Measurements from ENCODE around the gene MRPL37. TPM values are rescaled to one million over a fixed set of nuclear protein-coding genes. Genes with fewer than 3 reads are reported as not detected.

MRPL37 gene
- total RNA-seq, 2 experiments from 2014 or later: 24.0 to 24.4 TPM

- POLR2A ChIA-PET: no interaction called here
- H3K4me1 Mint-ChIP-seq (ENCODE audit: low read depth): peaks cover 13% of the 10 kb centered on the region
- H3K9me3 Mint-ChIP-seq: no peaks in the 10 kb centered on the region
- H3K27me3 ChIP-seq (ENCODE audit: control insufficient read depth in 1 of 2, insufficient read depth in 2 of 2, low read length in 2 of 2): no peaks in the 10 kb centered on the region
- CTCF ChIA-PET: no interaction called here
- ATAC-seq (ENCODE audit: poor library complexity) (no peak), DNase-seq (no peak)
- H3K4me1 ChIP-seq (ENCODE audit: insufficient read depth, low read length): peaks cover 7% of the 10 kb centered on the region
- TF ChIP-seq, protein P1, sequence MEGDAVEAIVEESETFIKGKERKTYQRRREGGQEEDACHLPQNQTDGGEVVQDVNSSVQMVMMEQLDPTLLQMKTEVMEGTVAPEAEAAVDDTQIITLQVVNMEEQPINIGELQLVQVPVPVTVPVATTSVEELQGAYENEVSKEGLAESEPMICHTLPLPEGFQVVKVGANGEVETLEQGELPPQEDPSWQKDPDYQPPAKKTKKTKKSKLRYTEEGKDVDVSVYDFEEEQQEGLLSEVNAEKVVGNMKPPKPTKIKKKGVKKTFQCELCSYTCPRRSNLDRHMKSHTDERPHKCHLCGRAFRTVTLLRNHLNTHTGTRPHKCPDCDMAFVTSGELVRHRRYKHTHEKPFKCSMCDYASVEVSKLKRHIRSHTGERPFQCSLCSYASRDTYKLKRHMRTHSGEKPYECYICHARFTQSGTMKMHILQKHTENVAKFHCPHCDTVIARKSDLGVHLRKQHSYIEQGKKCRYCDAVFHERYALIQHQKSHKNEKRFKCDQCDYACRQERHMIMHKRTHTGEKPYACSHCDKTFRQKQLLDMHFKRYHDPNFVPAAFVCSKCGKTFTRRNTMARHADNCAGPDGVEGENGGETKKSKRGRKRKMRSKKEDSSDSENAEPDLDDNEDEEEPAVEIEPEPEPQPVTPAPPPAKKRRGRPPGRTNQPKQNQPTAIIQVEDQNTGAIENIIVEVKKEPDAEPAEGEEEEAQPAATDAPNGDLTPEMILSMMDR (IDR thresholded peaks at IDR 0.05): no peak
- peaks cover 4% of the 10 kb centered on the region for H3K36me3 Mint-ChIP-seq (ENCODE audit: low read depth)
- H3K9me3 ChIP-seq (ENCODE audit: control insufficient read depth in 1 of 2, insufficient read depth in 1 of 2, low read length in 2 of 2): no peaks in the 10 kb centered on the region
- H3K4me3 ChIP-seq (ENCODE audit: low read length): no peak overlapping the region
- no peak overlapping the region for H3K27ac ChIP-seq (ENCODE audit: low read depth in 1 of 2, low read length in 2 of 2)
- no peak overlapping the region for H3K4me3 Mint-ChIP-seq
- intact Hi-C loops (cut with DNase I, micrococcal nuclease): no loop called here
- no peaks in the 10 kb centered on the region for H3K27me3 Mint-ChIP-seq
- no peak overlapping the region for H3K27ac Mint-ChIP-seq
- no peaks in the 10 kb centered on the region for H3K36me3 ChIP-seq (ENCODE audit: insufficient read depth, low read length)
Observed at GRCh38 chr1:54171606-54172005, 28.4 kb upstream of the MRPL37 start.

- Mint-ChIP-seq H3K9me3 (no peaks in the 10 kb centered on the region), H3K4me1 (ENCODE audit: low read depth) (peaks cover 13% of the 10 kb centered on the region), H3K27me3 (no peaks in the 10 kb centered on the region), H3K27ac (no peak overlapping the region), H3K4me3 (no peak overlapping the region), H3K36me3 (ENCODE audit: low read depth) (peaks cover 4% of the 10 kb centered on the region)
- Histone ChIP-seq H3K27me3 (ENCODE audit: control insufficient read depth in 1 of 2, insufficient read depth in 2 of 2, low read length in 2 of 2) (no peaks in the 10 kb centered on the region), H3K4me1 (ENCODE audit: insufficient read depth, low read length) (peaks cover 7% of the 10 kb centered on the region), H3K27ac (ENCODE audit: low read depth in 1 of 2, low read length in 2 of 2) (no peak overlapping the region), H3K9me3 (ENCODE audit: control insufficient read depth in 1 of 2, insufficient read depth in 1 of 2, low read length in 2 of 2) (no peaks in the 10 kb centered on the region), H3K36me3 (ENCODE audit: insufficient read depth, low read length) (peaks cover 4% of the 10 kb centered on the region), H3K4me3 (ENCODE audit: low read length) (no peak overlapping the region)
- TF ChIP-seq, protein P1 (IDR thresholded peaks at IDR 0.05): no peak
- ATAC-seq (ENCODE audit: poor library complexity) (no peak), DNase-seq (no peak)
- POLR2A ChIA-PET: no interaction called here
- intact Hi-C loops (cut with DNase I, micrococcal nuclease): no loop called here
- CTCF ChIA-PET: no interaction called here
Observed at GRCh38 chr1:54172614-54173599, 27.1 kb upstream of the MRPL37 start.

- Histone ChIP-seq H3K36me3 (ENCODE audit: insufficient read depth, low read length) (peaks cover 6% of the 10 kb centered on the region), H3K27me3 (ENCODE audit: control insufficient read depth in 1 of 2, insufficient read depth in 2 of 2, low read length in 2 of 2) (no peaks in the 10 kb centered on the region), H3K4me3 (ENCODE audit: low read length) (no peak overlapping the region), H3K4me1 (ENCODE audit: insufficient read depth, low read length) (peaks cover 7% of the 10 kb centered on the region), H3K27ac (ENCODE audit: low read depth in 1 of 2, low read length in 2 of 2) (no peak overlapping the region), H3K9me3 (ENCODE audit: control insufficient read depth in 1 of 2, insufficient read depth in 1 of 2, low read length in 2 of 2) (no peaks in the 10 kb centered on the region)
- CTCF ChIA-PET: no interaction called here
- peaks cover 10% of the 10 kb centered on the region for H3K36me3 Mint-ChIP-seq (ENCODE audit: low read depth)
- no peak for ATAC-seq (ENCODE audit: poor library complexity)
- no peaks in the 10 kb centered on the region for H3K9me3 Mint-ChIP-seq
- TF ChIP-seq, protein P1 (IDR thresholded peaks at IDR 0.05): no peak
- POLR2A ChIA-PET: no interaction called here
- H3K27me3 Mint-ChIP-seq: no peaks in the 10 kb centered on the region
- no peak overlapping the region for H3K27ac Mint-ChIP-seq
- H3K4me1 Mint-ChIP-seq (ENCODE audit: low read depth): peaks cover 13% of the 10 kb centered on the region
- intact Hi-C loops (cut with DNase I, micrococcal nuclease): loop anchor here in 1 of 2 experiments (2.0 kb wide), 1 partner anchor 17 kb away; no protein-coding TSS in a partner anchor
- H3K4me3 Mint-ChIP-seq: no peak overlapping the region
- no peak for DNase-seq
Observed at GRCh38 chr1:54173681-54174080, 26.3 kb upstream of the MRPL37 start.

Measured in CD4-positive, alpha-beta T cell (primary cell).